A549 treated with GW870086 at 1 μM for 4 hours (cell line): ENCODE measurements around the gene ERCC5. TPM values are rescaled to one million over a fixed set of nuclear protein-coding genes. Genes with fewer than 3 reads are reported as not detected.

Source experiments
- total RNA-seq: library from RNA; stranded (reverse); fragments of 200-300 nt; extraction: Qiagen RNA extraction; gene quantifications from 5 replicates; pipeline ENCODE4 v1.2.3, GENCODE V29; 2022; ENCODE audit warnings: low read depth

ERCC5 gene
- 14.4 to 18.4 TPM (median 15.9 TPM) in 5 replicates for total RNA-seq

DNA sequence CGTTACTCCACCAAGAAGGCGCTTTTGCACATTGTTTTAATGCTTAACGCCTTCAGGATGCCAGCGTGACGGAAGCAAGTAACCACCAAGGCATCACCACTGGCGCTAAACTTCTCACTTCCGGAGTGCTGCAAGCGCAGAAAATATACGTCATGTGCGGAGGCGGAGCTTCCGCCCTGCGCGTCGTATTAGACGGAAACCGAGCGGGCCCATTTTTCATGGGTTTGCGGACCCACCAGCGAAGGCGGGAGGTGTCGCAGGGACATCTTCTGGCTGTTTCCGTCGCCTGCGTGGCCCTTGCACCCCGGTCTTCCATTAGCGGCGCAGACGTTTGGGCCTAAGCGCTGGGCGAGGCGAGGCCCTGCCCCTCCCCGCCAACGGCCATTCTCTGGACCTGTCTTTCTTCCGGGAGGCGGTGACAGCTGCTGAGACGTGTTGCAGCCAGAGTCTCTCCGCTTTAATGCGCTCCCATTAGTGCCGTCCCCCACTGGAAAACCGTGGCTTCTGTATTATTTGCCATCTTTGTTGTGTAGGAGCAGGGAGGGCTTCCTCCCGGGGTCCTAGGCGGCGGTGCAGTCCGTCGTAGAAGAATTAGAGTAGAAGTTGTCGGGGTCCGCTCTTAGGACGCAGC, at the start of gene ERCC5:
Gene ERCC5, plus strand, starts transcription at position 403 of the 631 bp plus-strand sequence. CDS start 235 bp downstream, outside the sequence.

DNA sequence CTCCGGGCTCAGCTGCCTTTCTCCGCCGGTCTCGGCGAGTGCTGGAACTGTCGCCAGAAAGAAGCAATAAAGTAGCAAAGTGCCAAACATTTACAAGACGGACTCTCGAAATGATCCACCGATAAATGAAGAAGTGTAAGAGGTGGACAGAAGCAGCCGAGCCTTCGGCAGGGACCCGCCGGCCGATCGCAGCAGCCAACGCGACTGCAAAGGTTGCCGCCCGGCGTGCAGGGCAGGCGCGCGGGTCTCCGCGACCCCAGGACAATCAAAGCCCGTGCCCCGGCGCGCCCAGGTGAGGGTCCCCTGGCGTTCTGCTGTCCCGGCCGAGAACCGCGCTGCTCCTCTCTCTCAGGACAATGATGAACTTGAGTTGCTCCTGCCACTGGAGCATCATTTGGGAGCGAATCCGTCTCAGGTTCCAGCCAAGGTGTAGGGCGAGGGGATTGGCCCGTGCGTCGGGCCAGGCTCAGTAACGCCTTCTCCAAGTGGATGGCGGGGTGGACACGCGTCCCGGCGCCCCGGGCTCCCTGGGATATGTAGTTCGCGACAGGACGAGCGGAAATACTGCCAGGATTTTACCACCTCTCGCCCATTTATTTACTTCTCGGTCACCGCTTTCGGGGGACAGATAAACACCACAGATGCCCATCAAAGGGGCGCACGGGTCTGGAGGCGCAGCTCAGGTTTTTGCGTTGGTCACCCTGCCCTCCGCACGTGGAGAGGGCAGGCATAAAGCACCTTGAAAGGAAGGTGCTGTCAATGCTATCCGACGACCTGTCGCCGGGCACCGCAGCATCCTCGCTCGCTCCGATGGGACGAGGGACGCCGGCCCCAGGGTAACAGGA, 47.0 kb upstream of the ERCC5 start, which contains the start of the genes BIVM and POGLUT2:
Gene BIVM, plus strand, starts transcription at position 539 of the 845 bp plus-strand sequence. CDS start 8,149 bp downstream, outside the sequence.
Gene POGLUT2, minus strand, starts transcription at position 396 of the 845 bp plus-strand sequence. Its CDS starts 306 bp downstream, at position 90.

Other genes starting within 250 kb of the ERCC5 start
- 12.2 to 16.7 TPM (median 15.7 TPM) in 5 replicates for gene TPP2, start 249.0 kb upstream of the ERCC5 start, total RNA-seq
- not detected in 5 replicates for gene METTL21C, start 151.0 kb upstream of the ERCC5 start, total RNA-seq
- 11.4 to 16.6 TPM (median 12.8 TPM) in 5 replicates for gene TEX30, start 72.2 kb upstream of the ERCC5 start, total RNA-seq
- gene POGLUT2, start 47.1 kb upstream of the ERCC5 start, total RNA-seq = 6.0 to 7.6 TPM (median 6.2 TPM) in 5 replicates
- gene BIVM, start 46.9 kb upstream of the ERCC5 start, total RNA-seq = 2.9 to 4.9 TPM (median 4.7 TPM) in 5 replicates
- gene SLC10A2, start 220.4 kb downstream of the ERCC5 start, total RNA-seq = not detected in 5 replicates